Activated B cell treated with CpG ODN at 0.5 μM for 24 hours (primary cell): ENCODE measurements around the gene RRP7A. TPM values are rescaled to one million over a fixed set of nuclear protein-coding genes. Genes with fewer than 3 reads are reported as not detected.
"Not testable (repeated sequence)": the region's sequence is repeated elsewhere in the genome, so short reads cannot be mapped to it uniquely, and the experiment has no call there.

Source experiments
- ATAC-seq: fragments of 200-7000 bp; cut with Tn5 transposase; one replicate; pipeline ENCODE4 v1.10.0; 2021; ENCODE audit warnings: low read depth, mild to moderate bottlenecking, moderate library complexity
- CTCF ChIA-PET: fragments of 350-600 bp; sonication (Branson Sonifier 250); formaldehyde crosslinking; loops from one replicate; lab custom pipeline; 2021; ENCODE audit warnings: antibody characterized with exemption; lab: Charles Lee
- POLR2A ChIA-PET: fragments of 350-600 bp; sonication (Branson Sonifier 250); formaldehyde crosslinking; loops from one replicate; lab custom pipeline; 2021; ENCODE audit warnings: antibody characterized with exemption; lab: Charles Lee
- DNase-seq: peaks from one replicate; pipeline ENCODE4 v3.0.0; 2022
- H3K27ac Mint-ChIP-seq: one replicate; pipeline ENCODE4 v1.8.0; 2020; ENCODE audit warnings: mixed read lengths
- H3K27me3 Mint-ChIP-seq: one replicate; pipeline ENCODE4 v1.8.0; 2021; ENCODE audit warnings: mixed read lengths
- H3K36me3 Mint-ChIP-seq: one replicate; pipeline ENCODE4 v1.8.0; 2021; ENCODE audit warnings: low read depth, mixed read lengths
- H3K4me1 Mint-ChIP-seq: one replicate; pipeline ENCODE4 v1.8.0; 2021; ENCODE audit warnings: mixed read lengths
- H3K4me3 Mint-ChIP-seq: one replicate; pipeline ENCODE4 v1.8.0; 2020; ENCODE audit warnings: mild to moderate bottlenecking, mixed read lengths
- H3K9me3 Mint-ChIP-seq: one replicate; pipeline ENCODE4 v1.8.0; 2020; ENCODE audit warnings: mixed read lengths
- intact Hi-C: fragments of 100-400 bp; cut with micrococcal nuclease; formaldehyde crosslinking; loops from one replicate; pipeline ENCODE4 v1.15.1; 2024
- total RNA-seq: library from RNA; stranded (reverse); gene quantifications from 2 replicates; pipeline ENCODE4 v1.2.3, GENCODE V29; 2022
- TF ChIP-seq, protein P1 (sequence below): fragments of 200-600 bp; IDR thresholded peaks from one replicate; pipeline ENCODE4 v1.8.0; 2022; ENCODE audit warnings: antibody characterized with exemption, mild to moderate bottlenecking

RRP7A gene
- total RNA-seq, 1 donor from 2014 or later: 129 TPM

DNA sequence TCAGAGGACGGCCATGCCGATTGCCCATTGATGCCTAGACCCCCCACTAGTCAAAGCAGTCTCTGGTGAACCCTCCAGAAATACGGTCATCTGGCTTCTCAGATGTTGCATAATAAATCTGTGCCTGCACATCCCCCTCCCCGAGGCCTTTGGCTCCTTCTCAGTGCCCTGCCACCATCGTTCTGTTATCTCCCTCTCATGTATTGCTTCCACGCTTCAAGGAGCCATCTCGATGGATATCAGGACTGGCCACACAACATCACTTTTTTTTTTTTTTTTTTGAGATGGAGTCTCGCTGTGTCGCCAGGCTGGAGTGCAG lies 1.6 kb upstream of the RRP7A start:
- H3K9me3 Mint-ChIP-seq: no peaks in the 10 kb centered on the region
- CTCF ChIA-PET: no interaction called here
- peaks cover 18% of the 10 kb centered on the region for H3K4me1 Mint-ChIP-seq
- ATAC-seq: no peak
- peaks cover 19% of the 10 kb centered on the region for H3K36me3 Mint-ChIP-seq
- intact Hi-C loops: no loop called here
- POLR2A ChIA-PET: interaction anchor here (0.6 to 1.5 kb wide), 4 partner anchors 12 to 494 kb away, joined by 6 to 12 read pairs (median 6); no protein-coding TSS in a partner anchor
- no peak for DNase-seq
- TF ChIP-seq, protein P1, sequence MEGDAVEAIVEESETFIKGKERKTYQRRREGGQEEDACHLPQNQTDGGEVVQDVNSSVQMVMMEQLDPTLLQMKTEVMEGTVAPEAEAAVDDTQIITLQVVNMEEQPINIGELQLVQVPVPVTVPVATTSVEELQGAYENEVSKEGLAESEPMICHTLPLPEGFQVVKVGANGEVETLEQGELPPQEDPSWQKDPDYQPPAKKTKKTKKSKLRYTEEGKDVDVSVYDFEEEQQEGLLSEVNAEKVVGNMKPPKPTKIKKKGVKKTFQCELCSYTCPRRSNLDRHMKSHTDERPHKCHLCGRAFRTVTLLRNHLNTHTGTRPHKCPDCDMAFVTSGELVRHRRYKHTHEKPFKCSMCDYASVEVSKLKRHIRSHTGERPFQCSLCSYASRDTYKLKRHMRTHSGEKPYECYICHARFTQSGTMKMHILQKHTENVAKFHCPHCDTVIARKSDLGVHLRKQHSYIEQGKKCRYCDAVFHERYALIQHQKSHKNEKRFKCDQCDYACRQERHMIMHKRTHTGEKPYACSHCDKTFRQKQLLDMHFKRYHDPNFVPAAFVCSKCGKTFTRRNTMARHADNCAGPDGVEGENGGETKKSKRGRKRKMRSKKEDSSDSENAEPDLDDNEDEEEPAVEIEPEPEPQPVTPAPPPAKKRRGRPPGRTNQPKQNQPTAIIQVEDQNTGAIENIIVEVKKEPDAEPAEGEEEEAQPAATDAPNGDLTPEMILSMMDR: no peak
- H3K27me3 Mint-ChIP-seq: no peaks in the 10 kb centered on the region
- H3K4me3 Mint-ChIP-seq: peak overlapping the region; percentile 59
- H3K27ac Mint-ChIP-seq: no peak overlapping the region

DNA sequence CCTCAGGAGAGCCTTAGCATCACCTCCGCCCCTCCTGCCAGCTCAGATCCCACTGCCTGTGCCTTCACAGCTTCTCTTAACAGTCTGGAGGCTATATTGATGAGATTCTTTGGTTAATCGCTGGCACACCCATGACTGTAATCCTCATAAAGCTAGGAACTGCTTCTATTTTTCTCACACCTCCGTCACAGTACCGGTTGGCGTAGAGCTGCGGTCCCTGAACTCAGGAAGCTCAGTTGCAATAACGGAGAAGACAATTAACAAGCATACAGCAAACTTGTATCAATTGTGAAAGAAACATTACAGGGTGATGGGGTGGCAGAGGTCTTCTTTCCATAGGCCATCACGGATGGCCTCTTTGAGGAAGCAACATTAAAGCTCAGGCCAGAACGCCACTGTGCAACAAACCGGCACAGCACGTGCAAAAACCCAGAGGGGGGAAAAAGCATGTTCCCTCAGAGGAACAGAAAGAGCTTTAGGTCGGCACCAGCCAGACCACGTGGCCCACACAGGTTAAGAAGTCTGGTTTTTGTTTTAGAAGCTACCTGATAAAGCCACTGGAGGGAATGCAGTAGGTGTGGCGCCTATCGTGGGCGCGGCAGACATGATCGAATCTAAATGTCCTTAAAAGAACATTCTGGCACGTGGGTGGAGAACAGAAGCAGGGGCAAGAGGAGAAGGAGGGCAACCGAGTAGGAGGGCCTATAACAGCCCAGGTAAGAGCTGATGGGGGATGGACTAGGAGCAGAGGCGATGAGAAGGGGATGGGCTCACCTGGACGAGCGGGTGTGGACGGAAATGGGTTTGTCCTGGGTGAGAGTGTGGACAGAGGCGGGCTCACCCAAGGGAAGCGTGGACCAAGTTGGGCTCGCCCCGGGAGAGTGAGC lies 715 bp downstream of the RRP7A start:
- Mint-ChIP-seq H3K4me3 (peak overlapping the region; percentile 98), H3K36me3 (peaks cover 34% of the 10 kb centered on the region), H3K27ac (peak overlapping the region; percentile 96), H3K4me1 (peaks cover 18% of the 10 kb centered on the region)
- peak; percentile 28 for ATAC-seq
- CTCF ChIA-PET, H3K27me3 Mint-ChIP-seq, H3K9me3 Mint-ChIP-seq, DNase-seq: not testable (repeated sequence)
- POLR2A ChIA-PET: interaction anchor here (0.6 to 1.6 kb wide), 5 partner anchors 9 to 96 kb away, joined by 3 to 10 read pairs (median 6); partner anchors contain the start of gene POLDIP3
- intact Hi-C loops: loop anchor here (2.0 to 5.0 kb wide), 3 partner anchors 14 to 93 kb away; partner anchors contain the start of genes POLDIP3 and SERHL2

DNA sequence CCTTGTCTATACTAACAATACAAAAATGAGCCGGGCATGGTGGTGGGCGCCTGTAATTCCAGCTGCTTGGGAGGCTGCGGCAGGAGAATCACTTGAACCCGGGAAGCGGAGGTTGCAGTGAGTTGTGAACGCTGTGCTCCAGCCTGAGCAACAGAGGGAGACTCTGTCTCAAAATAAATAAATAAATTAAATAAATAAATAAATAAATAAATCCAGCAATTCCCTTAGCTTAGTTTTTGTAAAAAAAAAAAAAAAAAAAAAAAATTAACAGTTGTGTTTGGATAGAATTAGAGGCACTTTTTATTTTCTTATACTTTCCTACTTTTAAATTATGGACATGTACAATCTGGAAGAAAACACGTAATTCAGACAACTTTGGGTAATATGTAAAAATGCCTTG lies 2.5 kb downstream of the RRP7A start:
- intact Hi-C loops: loop anchor here (2.0 to 5.0 kb wide), 2 partner anchors 16 to 95 kb away; partner anchors contain the start of gene POLDIP3
- Mint-ChIP-seq H3K36me3 (peaks cover 41% of the 10 kb centered on the region), H3K4me1 (peaks cover 18% of the 10 kb centered on the region)
- H3K27ac Mint-ChIP-seq, CTCF ChIA-PET, DNase-seq, ATAC-seq, H3K27me3 Mint-ChIP-seq, H3K9me3 Mint-ChIP-seq, H3K4me3 Mint-ChIP-seq: not testable (repeated sequence)
- POLR2A ChIA-PET: interaction anchor here (0.6 to 1.6 kb wide), 5 partner anchors 10 to 1277 kb away, joined by 3 to 7 read pairs (median 6); no protein-coding TSS in a partner anchor

DNA sequence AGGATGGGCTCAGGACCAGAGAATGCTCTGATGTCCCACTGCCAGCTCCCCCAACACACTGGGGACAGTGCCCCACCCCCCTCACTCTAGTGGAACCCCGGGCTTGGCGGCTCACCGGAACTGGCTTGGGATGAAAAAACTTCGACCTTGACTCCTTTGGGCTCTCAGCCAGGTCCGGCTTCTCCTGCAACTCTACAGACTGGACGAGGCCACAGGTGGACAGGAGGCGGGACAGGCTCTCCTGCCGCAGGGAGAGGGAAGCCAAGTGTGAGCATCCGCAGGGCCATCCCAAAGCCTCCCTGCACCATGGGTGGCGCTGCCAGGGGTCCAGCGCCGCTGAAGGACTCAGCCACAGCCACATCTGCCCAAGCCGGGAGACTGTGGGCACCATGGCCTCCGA lies 3.7 kb downstream of the RRP7A start:
- CTCF ChIA-PET: interaction anchor here (0.7 kb wide), 1 partner anchor 192 kb away, joined by 3 read pairs; no protein-coding TSS in a partner anchor
- POLR2A ChIA-PET: interaction anchor here (1.6 kb wide), 1 partner anchor 8 kb away, joined by 6 read pairs; no protein-coding TSS in a partner anchor
- no peak for ATAC-seq
- Mint-ChIP-seq H3K4me1 (peaks cover 17% of the 10 kb centered on the region), H3K9me3 (no peaks in the 10 kb centered on the region), H3K27ac (no peak overlapping the region), H3K27me3 (no peaks in the 10 kb centered on the region), H3K36me3 (peaks cover 49% of the 10 kb centered on the region), H3K4me3 (no peak overlapping the region)
- DNase-seq: no peak
- TF ChIP-seq, protein P1: no peak
- intact Hi-C loops: loop anchor here (2.0 to 5.0 kb wide), 2 partner anchors 15 to 96 kb away; partner anchors contain the start of gene POLDIP3

DNA sequence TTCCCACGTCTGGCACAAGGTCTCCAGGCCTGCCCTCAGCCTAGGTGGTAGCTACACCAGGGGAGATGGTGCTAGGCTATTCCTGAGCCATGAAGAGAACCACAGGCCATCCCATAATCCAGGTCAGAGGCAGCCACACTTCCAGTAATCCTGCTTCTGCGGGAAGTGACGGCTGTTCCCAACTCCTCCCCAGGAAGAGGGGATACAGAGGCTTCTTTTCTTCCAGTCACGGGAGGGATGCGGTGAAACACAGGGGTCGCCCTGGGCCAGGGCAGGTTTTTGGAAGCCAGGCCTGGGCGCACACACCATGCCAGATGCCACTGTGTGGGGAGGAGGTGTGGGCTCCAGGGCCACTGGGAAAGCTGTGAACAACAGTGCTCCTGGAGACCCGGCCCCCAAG lies 4.3 kb downstream of the RRP7A start:
- intact Hi-C loops: loop anchor here (5.0 kb wide), 1 partner anchor 97 kb away; the partner anchor contains the start of gene POLDIP3
- CTCF ChIA-PET, H3K4me3 Mint-ChIP-seq, ATAC-seq, H3K27ac Mint-ChIP-seq, H3K27me3 Mint-ChIP-seq, H3K9me3 Mint-ChIP-seq, DNase-seq, POLR2A ChIA-PET: not testable (repeated sequence)
- H3K4me1 Mint-ChIP-seq: peaks cover 16% of the 10 kb centered on the region
- H3K36me3 Mint-ChIP-seq: peaks cover 54% of the 10 kb centered on the region

DNA sequence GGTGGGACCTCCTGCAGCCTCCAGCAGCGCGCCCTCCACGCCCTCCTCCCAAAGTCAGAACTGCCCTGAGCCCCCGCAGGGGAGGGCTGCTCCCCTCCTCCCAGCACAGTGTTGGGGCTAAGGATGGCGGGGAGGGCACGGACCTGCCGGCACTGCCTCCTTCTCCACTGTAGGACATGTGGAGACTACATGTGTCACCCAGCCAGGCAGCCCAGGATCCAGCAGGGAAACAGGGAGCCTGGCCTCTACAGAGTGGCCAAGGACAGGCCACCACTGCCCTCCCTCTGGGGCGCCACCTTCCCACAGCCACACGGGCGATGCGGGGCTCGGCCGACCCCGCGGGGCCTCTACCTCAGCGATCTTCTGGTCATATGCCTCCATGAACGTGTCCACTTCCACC lies 5.3 kb downstream of the RRP7A start:
- ATAC-seq, H3K4me3 Mint-ChIP-seq, POLR2A ChIA-PET, H3K27ac Mint-ChIP-seq, CTCF ChIA-PET, intact Hi-C loops, DNase-seq, H3K9me3 Mint-ChIP-seq, H3K27me3 Mint-ChIP-seq: not testable (repeated sequence)
- Mint-ChIP-seq H3K4me1 (peaks cover 13% of the 10 kb centered on the region), H3K36me3 (peaks cover 56% of the 10 kb centered on the region)

DNA sequence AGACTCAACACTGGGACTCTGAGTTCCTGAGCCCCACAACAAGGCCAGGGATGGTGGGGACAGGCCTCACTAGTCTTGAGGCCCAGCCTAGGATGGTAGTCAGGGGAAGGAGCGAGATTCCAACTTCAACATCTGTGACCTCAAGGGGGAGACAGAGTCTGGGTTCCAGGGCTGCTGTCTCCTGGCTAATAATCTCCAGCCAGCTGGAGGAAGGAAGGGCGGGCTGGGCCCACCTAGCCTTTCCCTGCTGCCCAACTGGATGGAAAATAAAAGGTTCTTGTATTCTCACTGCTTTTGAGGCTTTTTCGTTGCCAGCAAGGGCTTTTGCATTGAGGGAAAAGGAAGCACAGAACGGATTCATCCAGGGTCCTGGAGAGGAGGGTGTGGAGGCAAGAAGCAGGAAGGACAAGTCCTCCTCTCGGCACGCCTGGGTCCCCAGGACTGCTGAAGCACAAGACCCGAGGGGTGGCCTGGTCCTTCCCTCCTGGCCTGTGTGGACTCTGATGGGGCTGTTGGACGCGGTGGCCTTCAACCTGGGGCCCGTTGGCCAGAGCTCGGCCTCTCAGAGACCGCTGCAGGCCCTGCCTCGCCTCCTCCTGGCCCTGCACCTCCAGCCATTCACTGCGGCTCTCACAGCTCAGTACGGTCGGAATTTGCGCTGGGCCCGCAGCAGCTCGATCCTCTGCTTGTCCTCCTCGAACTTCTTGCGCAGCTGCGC lies 7.2 kb downstream of the RRP7A start:
- intact Hi-C loops, H3K9me3 Mint-ChIP-seq, H3K4me3 Mint-ChIP-seq, DNase-seq, POLR2A ChIA-PET, H3K27ac Mint-ChIP-seq, H3K27me3 Mint-ChIP-seq, H3K4me1 Mint-ChIP-seq, CTCF ChIA-PET: not testable (repeated sequence)
- ATAC-seq: peak; percentile 30
- peaks cover 44% of the 10 kb centered on the region for H3K36me3 Mint-ChIP-seq
